Common myeloid progenitor, CD34-positive (primary cell): ENCODE measurements around the gene XRN1. TPM values are rescaled to one million over a fixed set of nuclear protein-coding genes. Genes with fewer than 3 reads are reported as not detected.

Experiments used
- CTCF ChIA-PET: fragments of 350-600 bp; sonication (Branson Sonifier 250); formaldehyde crosslinking; loops from one replicate; lab custom pipeline; 2021; ENCODE audit warnings: antibody characterized with exemption; lab: Charles Lee
- POLR2A ChIA-PET: fragments of 350-600 bp; sonication (Branson Sonifier 250); formaldehyde crosslinking; loops from one replicate; lab custom pipeline; 2021; ENCODE audit warnings: antibody characterized with exemption; lab: Charles Lee
- DNase-seq, 3 donors: peaks; one replicate each; pipeline versions ENCODE4 v3.0.0 to v3.0.0-alpha.2; 2013
- H3K27ac ChIP-seq, 2 experiments: 1 replicate in 1 of 2; 2 replicates in 1 of 2; pipeline ENCODE4 v1.7.0; 2013; ENCODE audit warnings: inconsistent platforms in 2 of 2, low read length in 2 of 2, mild to moderate bottlenecking in 2 of 2, low read depth in 1 of 2, moderate library complexity in 1 of 2; ENCODE audit not compliant: severe bottlenecking in 2 of 2, insufficient read depth in 1 of 2, poor library complexity in 1 of 2
- H3K27me3 ChIP-seq, 5 experiments: replicated peaks in 2 of 5; 1 replicate in 3 of 5; 2 replicates in 2 of 5; pipeline versions ENCODE4 v1.6.1 to v1.7.0; 2013; ENCODE audit warnings: low read length in 4 of 5, mild to moderate bottlenecking in 2 of 5, moderate library complexity in 2 of 5, inconsistent platforms in 1 of 5; ENCODE audit not compliant: insufficient read depth in 5 of 5, control insufficient read depth in 4 of 5
- H3K36me3 ChIP-seq, 4 experiments: 1 replicate in 2 of 4; 2 replicates in 2 of 4; pipeline versions ENCODE4 v1.6.1 to v1.7.0; 2013; ENCODE audit warnings: low read length in 3 of 4, control low read depth in 1 of 4, mild to moderate bottlenecking in 1 of 4; ENCODE audit not compliant: control insufficient read depth in 4 of 4, insufficient read depth in 4 of 4
- H3K4me1 ChIP-seq, 4 experiments: 1 replicate in 3 of 4; 2 replicates in 1 of 4; pipeline versions ENCODE4 v1.6.1 to v1.7.1; 2013; ENCODE audit warnings: low read length in 3 of 4, mild to moderate bottlenecking in 3 of 4, control low read depth in 1 of 4, inconsistent platforms in 1 of 4, moderate library complexity in 1 of 4; ENCODE audit not compliant: control insufficient read depth in 4 of 4, insufficient read depth in 4 of 4; ENCODE audit errors: control extremely low read depth in 1 of 4
- H3K4me3 ChIP-seq, 7 experiments: 1 replicate in 4 of 7; 2 replicates in 3 of 7; pipeline versions ENCODE4 v1.5.1 to v1.7.0; 2013; ENCODE audit warnings: mild to moderate bottlenecking in 7 of 7, low read length in 6 of 7, moderate library complexity in 6 of 7, inconsistent platforms in 2 of 7, low read depth in 2 of 7, control low read depth in 1 of 7; ENCODE audit not compliant: insufficient read depth in 4 of 7, control insufficient read depth in 1 of 7; ENCODE audit errors: extremely low read depth in 1 of 7
- H3K9me3 ChIP-seq, 5 experiments: 1 replicate in 4 of 5; 2 replicates in 1 of 5; pipeline versions ENCODE4 v1.6.1 to v1.7.1; 2013; ENCODE audit warnings: low read length in 4 of 5, mild to moderate bottlenecking in 2 of 5, inconsistent platforms in 1 of 5, low read depth in 1 of 5, moderate library complexity in 1 of 5; ENCODE audit not compliant: control insufficient read depth in 4 of 5, insufficient read depth in 2 of 5; ENCODE audit errors: control extremely low read depth in 1 of 5
- WGBS: methylation state at CpG from one replicate; pipeline ENCODE4 v1.1.5; 2013; ENCODE audit not compliant: insufficient coverage; 5-methylcytosine and 5-hydroxymethylcytosine counted together
- polyA plus RNA-seq: library from polyadenylated mRNA; unstranded; fragments of 120-200 nt; gene quantifications from one replicate; pipeline ENCODE4 v1.2.1, GENCODE V29; 2013

XRN1 gene
- 29.5 TPM for polyA plus RNA-seq

DNA sequence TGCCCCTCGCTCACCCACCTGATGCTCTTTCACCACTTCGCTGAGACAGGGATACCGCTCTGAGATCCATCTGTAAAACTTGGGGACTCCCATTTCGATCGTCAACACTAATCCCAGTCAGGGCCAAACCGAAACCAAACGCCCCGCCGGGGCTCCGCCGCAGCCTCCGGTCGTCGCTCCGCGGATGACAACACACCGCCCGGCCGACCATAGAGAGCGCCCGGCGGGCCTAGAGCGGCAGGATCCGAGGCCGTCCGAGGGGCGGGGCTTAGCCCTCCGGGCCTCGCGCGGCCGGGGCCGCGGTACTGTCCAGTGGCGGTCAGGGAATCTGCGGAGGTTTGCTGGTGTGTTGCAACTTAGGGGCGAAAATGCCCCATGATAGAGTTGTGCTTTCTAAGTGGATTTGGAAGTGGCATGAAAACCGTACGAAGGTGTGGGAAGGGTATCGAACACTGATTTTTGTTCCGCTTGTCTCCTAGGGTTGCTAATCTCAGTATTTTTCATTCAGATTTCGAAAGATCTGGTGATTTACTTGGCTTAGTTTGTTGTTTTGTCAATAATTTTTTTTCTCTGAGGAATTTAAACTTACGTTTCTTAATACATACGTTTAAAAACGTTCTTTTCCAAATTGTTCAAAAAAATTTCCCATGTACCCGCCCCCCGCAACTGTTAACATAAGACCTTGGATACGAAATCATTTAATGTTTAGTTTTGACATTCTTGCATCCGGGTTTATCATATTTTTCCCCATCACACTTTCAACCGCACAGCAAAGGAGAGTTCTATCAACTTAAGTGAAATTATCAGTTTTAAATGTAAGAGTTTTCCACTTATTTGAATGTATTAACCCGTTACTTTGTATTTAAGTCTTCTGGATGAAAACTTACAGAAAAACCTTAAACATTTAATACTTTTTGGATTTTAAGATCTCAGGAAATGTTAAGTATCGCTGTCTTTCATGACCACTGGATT, at the start of gene XRN1:
TSS of gene XRN1 (minus strand) at position 186 of the 972 bp plus-strand sequence. CDS start at position 93, 93 bp downstream.
- peaks cover 0 to 26% (median 18%) of the 10 kb centered on the region in 4 experiments for H3K36me3 ChIP-seq
- H3K27me3 ChIP-seq = no peaks in the 10 kb centered on the region
- peak; percentile 93 to 96 (median 95) for DNase-seq
- CTCF ChIA-PET = no interaction called here
- POLR2A ChIA-PET = no interaction called here
- H3K4me3 ChIP-seq = peak within 1 kb of the TSS; percentile 89 to 100 (median 100)
- WGBS = 6% methylated on average over 41 of the region's 52 CpGs
- H3K4me1 ChIP-seq = peaks cover 12 to 28% (median 21%) of the 10 kb centered on the region in 4 experiments
- H3K27ac ChIP-seq = peak within 1 kb of the TSS; percentile 99 to 100
- no peaks in the 10 kb centered on the region for H3K9me3 ChIP-seq

- no peak for DNase-seq
- Histone ChIP-seq H3K27me3 (no peaks in the 10 kb centered on the region), H3K27ac (no peak overlapping the region), H3K4me1 (no peaks in the 10 kb centered on the region), H3K36me3 (peaks cover 10 to 58% (median 39%) of the 10 kb centered on the region in 4 experiments), H3K9me3 (no peaks in the 10 kb centered on the region), H3K4me3 (no peak overlapping the region)
- ChIA-PET CTCF (no interaction called here), POLR2A (no interaction called here)
- no CpG with 5 or more reads among the region's 3 CpGs for WGBS
Observed at GRCh38 chr3:142495103-142495502, 47.3 kb upstream of the XRN1 start.

- H3K9me3 ChIP-seq = no peaks in the 10 kb centered on the region
- H3K27me3 ChIP-seq = no peaks in the 10 kb centered on the region
- H3K4me1 ChIP-seq = no peaks in the 10 kb centered on the region
- no peak overlapping the region for H3K27ac ChIP-seq
- 97% methylated on average over 2 of the region's 2 CpGs for WGBS
- ChIA-PET CTCF (interaction anchor here (0.9 kb wide), 1 partner anchor 121 kb away, joined by 3 read pairs; no protein-coding TSS in a partner anchor), POLR2A (no interaction called here)
- H3K4me3 ChIP-seq = no peak overlapping the region
- no peak for DNase-seq
- H3K36me3 ChIP-seq = peaks cover 12 to 71% (median 49%) of the 10 kb centered on the region in 4 experiments
Observed at GRCh38 chr3:142492184-142492583, 44.3 kb upstream of the XRN1 start.

GRCh38 chr3:142489572-142490323, 41.9 kb upstream of the XRN1 start:
- ChIA-PET POLR2A (no interaction called here), CTCF (interaction anchor here (1.0 kb wide), 1 partner anchor 21 kb away, joined by 3 read pairs; no protein-coding TSS in a partner anchor)
- no peaks in the 10 kb centered on the region for H3K27me3 ChIP-seq
- H3K4me1 ChIP-seq = no peaks in the 10 kb centered on the region
- peaks cover 13 to 77% (median 42%) of the 10 kb centered on the region in 4 experiments for H3K36me3 ChIP-seq
- H3K27ac ChIP-seq = no peak overlapping the region
- H3K4me3 ChIP-seq = no peak overlapping the region
- H3K9me3 ChIP-seq = no peaks in the 10 kb centered on the region
- 100% methylated on average over 2 of the region's 5 CpGs for WGBS
- DNase-seq = no peak

GRCh38 chr3:142484912-142485435, 37.1 kb upstream of the XRN1 start:
- Histone ChIP-seq H3K27ac (no peak overlapping the region), H3K9me3 (peaks cover 2 to 26% (median 14%) of the 10 kb centered on the region in 5 experiments), H3K36me3 (peaks cover 24 to 91% (median 47%) of the 10 kb centered on the region in 4 experiments), H3K4me3 (no peak overlapping the region), H3K4me1 (no peaks in the 10 kb centered on the region), H3K27me3 (no peaks in the 10 kb centered on the region)
- ChIA-PET CTCF (no interaction called here), POLR2A (no interaction called here)
- 100% methylated on average over 1 of the region's 4 CpGs for WGBS
- DNase-seq = no peak

DNA sequence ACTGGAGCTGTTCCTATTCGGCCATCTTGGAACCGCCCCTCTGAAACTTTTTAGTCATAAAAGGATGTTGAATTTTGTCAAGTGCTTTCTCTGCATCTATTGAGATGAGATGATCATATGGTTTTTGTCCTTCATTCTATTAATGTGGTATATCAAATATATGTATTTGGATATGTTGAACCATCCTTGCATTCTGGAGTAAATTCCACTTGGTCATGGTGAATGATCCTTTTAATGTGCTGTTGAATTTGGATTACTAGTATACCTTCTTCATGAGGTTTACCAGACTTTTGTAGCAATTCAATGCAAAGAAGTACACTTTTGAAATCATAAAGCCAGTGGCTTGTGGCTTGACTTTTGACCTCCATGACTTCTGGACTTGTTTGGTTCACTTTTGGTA, 33.4 kb upstream of the XRN1 start:
- Histone ChIP-seq H3K36me3 (peaks cover 15 to 61% (median 34%) of the 10 kb centered on the region in 4 experiments), H3K27me3 (no peaks in the 10 kb centered on the region), H3K4me3 (no peak overlapping the region), H3K9me3 (peaks cover 2 to 26% (median 14%) of the 10 kb centered on the region in 5 experiments), H3K4me1 (no peaks in the 10 kb centered on the region), H3K27ac (no peak overlapping the region)
- CTCF ChIA-PET = no interaction called here
- WGBS = 100% methylated on average over 2 of the region's 2 CpGs
- POLR2A ChIA-PET = no interaction called here
- DNase-seq = peak in 2 of 3 donors; percentile 18 to 27
